ENCODE results near the gene OR5K3.

OR5K3 gene

GRCh38 chr3:98434412-98434811 lies 43.9 kb downstream of the OR5K3 start:
- DNase-seq = no peak

DNA sequence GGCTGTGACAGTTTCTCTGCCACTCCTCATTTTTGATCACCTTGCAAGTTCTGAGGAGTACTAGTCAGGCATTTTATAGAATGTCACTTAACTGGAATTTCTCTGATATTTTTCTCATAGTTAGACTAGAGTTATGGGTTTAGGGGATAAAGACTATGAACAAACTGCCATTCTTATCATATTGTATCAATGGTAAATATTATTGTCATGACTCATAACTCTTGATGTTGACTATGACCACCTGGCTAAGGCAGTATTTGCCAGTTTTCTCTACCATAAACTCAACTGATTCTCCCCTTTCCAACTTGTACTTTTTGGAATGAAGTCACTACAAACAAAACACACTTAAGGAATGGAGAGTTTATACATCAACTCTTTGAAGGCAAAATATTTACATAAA lies 49.8 kb downstream of the OR5K3 start:
- no peak for DNase-seq

All from NCI-H2081 treated with DMSO at 0.1 percent for 48 hours (cell line).